Measurements from ENCODE around the gene NSRP1.

GRCh38 chr17:30173649-30174048, 57.0 kb downstream of the NSRP1 start:
- TF ChIP-seq CTCF (optimal IDR thresholded peaks at IDR 0.05 in 1 of 3, IDR thresholded peaks at IDR 0.05 in 1 of 3, conservative IDR thresholded peaks at IDR 0.05 in 1 of 3; ENCODE audit: extremely low read depth in 1 of 3, insufficient read depth in 2 of 3, low read length in 3 of 3): no peak
- no peak for TF ChIP-seq EZH2 (IDR thresholded peaks at IDR 0.05; ENCODE audit: low read length)

Data from keratinocyte (primary cell).